PC-9 (cell line): ENCODE results near the gene BPI.

ENCODE experiments used
- EZH2 ChIP-seq: fragments of 200-600 bp; sonication (generic); IDR thresholded peaks from 2 replicates; pipeline ENCODE4 v1.8.0; 2017; ENCODE audit warnings: antibody characterized with exemption, low read depth
- TF ChIP-seq, protein P1 (sequence below): fragments of 200-600 bp; sonication (generic); conservative IDR thresholded peaks from 2 replicates; pipeline ENCODE4 v1.6.1; 2017; ENCODE audit warnings: mixed run types, antibody characterized with exemption, mild to moderate bottlenecking, moderate library complexity

DNA sequence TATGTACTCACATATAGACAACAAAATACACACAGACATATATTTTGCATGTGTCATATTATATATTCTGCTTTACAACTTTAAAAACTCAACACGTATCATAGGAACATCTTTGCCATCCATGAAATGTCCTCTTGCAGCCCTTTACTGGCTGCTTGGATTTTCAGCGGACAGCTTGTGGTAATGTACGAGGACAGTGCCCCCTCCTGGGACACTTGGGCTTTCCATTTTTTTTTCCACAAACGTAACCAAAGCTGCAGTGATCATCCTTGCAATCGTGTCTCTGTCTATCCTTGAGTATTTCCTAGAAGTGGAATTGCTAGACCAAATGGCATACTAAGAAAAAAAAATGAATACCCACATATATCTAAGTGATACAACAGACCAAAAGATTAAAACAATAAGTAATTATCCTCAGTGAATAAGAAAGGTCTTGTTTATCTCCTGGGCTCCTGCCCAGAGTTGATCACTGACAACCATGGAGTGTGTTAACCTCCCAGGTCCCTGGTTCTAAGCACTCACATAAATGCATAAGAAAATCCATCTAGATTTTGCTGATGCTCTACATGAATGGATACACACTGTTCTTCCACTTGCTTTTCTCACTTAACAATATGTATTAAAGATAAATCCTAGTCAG lies 18.1 kb downstream of the BPI start:
- TF ChIP-seq, protein P1, sequence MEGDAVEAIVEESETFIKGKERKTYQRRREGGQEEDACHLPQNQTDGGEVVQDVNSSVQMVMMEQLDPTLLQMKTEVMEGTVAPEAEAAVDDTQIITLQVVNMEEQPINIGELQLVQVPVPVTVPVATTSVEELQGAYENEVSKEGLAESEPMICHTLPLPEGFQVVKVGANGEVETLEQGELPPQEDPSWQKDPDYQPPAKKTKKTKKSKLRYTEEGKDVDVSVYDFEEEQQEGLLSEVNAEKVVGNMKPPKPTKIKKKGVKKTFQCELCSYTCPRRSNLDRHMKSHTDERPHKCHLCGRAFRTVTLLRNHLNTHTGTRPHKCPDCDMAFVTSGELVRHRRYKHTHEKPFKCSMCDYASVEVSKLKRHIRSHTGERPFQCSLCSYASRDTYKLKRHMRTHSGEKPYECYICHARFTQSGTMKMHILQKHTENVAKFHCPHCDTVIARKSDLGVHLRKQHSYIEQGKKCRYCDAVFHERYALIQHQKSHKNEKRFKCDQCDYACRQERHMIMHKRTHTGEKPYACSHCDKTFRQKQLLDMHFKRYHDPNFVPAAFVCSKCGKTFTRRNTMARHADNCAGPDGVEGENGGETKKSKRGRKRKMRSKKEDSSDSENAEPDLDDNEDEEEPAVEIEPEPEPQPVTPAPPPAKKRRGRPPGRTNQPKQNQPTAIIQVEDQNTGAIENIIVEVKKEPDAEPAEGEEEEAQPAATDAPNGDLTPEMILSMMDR = peak; percentile 81
- no peak for TF ChIP-seq EZH2
